ENCODE data around the gene CDC42EP3. TPM values are rescaled to one million over a fixed set of nuclear protein-coding genes. Genes with fewer than 3 reads are reported as not detected.

Gene CDC42EP3
- polyA plus RNA-seq, 2 of the 4 experiments (the other 2 are of a cell fraction), result 23.8 to 39.1 TPM

DNA sequence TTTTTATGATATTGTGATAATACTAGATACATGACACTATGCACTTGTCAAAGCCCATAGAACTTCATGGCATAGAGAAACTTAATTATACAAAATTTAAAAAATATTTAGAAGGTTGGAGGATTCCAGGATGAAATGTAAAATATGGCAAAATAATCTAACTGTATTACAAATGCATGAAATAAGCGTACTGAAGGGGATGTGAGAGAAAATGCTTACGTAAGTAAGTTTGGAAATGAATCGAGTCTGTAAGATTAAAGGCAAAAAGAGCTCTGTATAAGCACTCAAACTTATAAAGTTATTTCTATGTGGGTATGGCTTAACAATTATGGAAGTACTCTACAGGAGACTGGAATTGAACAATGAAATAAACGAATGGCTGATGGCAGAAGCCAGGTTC is 13.4 kb upstream of the CDC42EP3 start:
- CTCF ChIA-PET, result interaction anchor here (0.9 to 1.6 kb wide), 4 partner anchors 8 to 270 kb away, joined by 3 to 7 read pairs (median 3); no protein-coding TSS in a partner anchor
- POLR2A ChIA-PET, result interaction anchor here (0.6 to 0.9 kb wide), 2 partner anchors 12 to 151 kb away, joined by 3 to 7 read pairs; no protein-coding TSS in a partner anchor
- Histone ChIP-seq H3K4me1 (peaks cover 27% of the 10 kb centered on the region), H3K4me3 (no peak overlapping the region), H3K9me3 (no peaks in the 10 kb centered on the region), H3K27ac (no peak overlapping the region), H3K4me2 (no peak overlapping the region)
- ATAC-seq (no peak), DNase-seq (ENCODE audit: low read depth in 1 of 2, low spot score in 1 of 2) (no peak), FAIRE-seq (no peak)
- TF ChIP-seq BHLHE40 (IDR thresholded peaks at IDR 0.05; ENCODE audit: low read depth, low read length), result no peak
- TF ChIP-seq CEBPB (IDR thresholded peaks at IDR 0.05), result no peak
- TF ChIP-seq ZSCAN20 (CRISPR knock-in tag; IDR thresholded peaks at IDR 0.05), result no peak
- TF ChIP-seq TFCP2L1 (CRISPR knock-in tag; IDR thresholded peaks at IDR 0.05), result no peak
- no peak for TF ChIP-seq NFE2L2 (conservative IDR thresholded peaks at IDR 0.05; ENCODE audit: low read length)
- no peak for TF ChIP-seq EHF (CRISPR knock-in tag; IDR thresholded peaks at IDR 0.05)
- no peak for TF ChIP-seq MAFK (IDR thresholded peaks at IDR 0.05; ENCODE audit: partially characterized antibody)
- TF ChIP-seq HOXB5 (CRISPR knock-in tag; IDR thresholded peaks at IDR 0.05), result no peak
- TF ChIP-seq MYC (IDR thresholded peaks at IDR 0.05; ENCODE audit: borderline replicate concordance, low read length), result no peak
- TF ChIP-seq CHD4 (IDR thresholded peaks at IDR 0.05; ENCODE audit: borderline replicate concordance), result no peak
- TF ChIP-seq TP53 (CRISPR knock-in tag; IDR thresholded peaks at IDR 0.05), result no peak
- WGBS (ENCODE audit: missing lambda C conversion rate), result 70% methylated on average over 4 of the region's 4 CpGs

GRCh38 chr2:37683921-37684780 is 12.7 kb upstream of the CDC42EP3 start:
- Histone ChIP-seq H3K4me2 (no peak overlapping the region), H3K9me3 (no peaks in the 10 kb centered on the region), H3K27ac (no peak overlapping the region), H3K4me1 (peaks cover 20% of the 10 kb centered on the region), H3K4me3 (no peak overlapping the region)
- CTCF ChIA-PET, result interaction anchor here (1.4 to 1.6 kb wide), 2 partner anchors 118 to 270 kb away, joined by 3 to 7 read pairs; no protein-coding TSS in a partner anchor
- DNase-seq (ENCODE audit: low read depth in 1 of 2, low spot score in 1 of 2), result no peak
- POLR2A ChIA-PET, result interaction anchor here (0.9 kb wide), 1 partner anchor 12 kb away, joined by 3 read pairs; no protein-coding TSS in a partner anchor
- no peak for FAIRE-seq
- WGBS (ENCODE audit: missing lambda C conversion rate), result 61% methylated on average over 6 of the region's 6 CpGs
- TF ChIP-seq HOXB13 (CRISPR knock-in tag; IDR thresholded peaks at IDR 0.05; ENCODE audit: low read depth) (no peak), CBX2 (IDR thresholded peaks at IDR 0.05; ENCODE audit: borderline replicate concordance, low read depth) (no peak), TP53 (CRISPR knock-in tag; IDR thresholded peaks at IDR 0.05) (no peak), POLR2AphosphoS2 (conservative IDR thresholded peaks at IDR 0.05; ENCODE audit: low read length) (no peak), NFE2L2 (conservative IDR thresholded peaks at IDR 0.05; ENCODE audit: low read length) (no peak), REST (IDR thresholded peaks at IDR 0.05) (no peak), MAZ (IDR thresholded peaks at IDR 0.05; ENCODE audit: borderline replicate concordance, low read depth, low read length) (no peak), HEYL (CRISPR knock-in tag; IDR thresholded peaks at IDR 0.05) (no peak), JUNB (IDR thresholded peaks at IDR 0.05) (no peak), ZSCAN20 (CRISPR knock-in tag; IDR thresholded peaks at IDR 0.05) (no peak), JUN (IDR thresholded peaks at IDR 0.05) (no peak), RCOR1 (IDR thresholded peaks at IDR 0.05; ENCODE audit: low read depth, low read length) (no peak), EHMT2 (IDR thresholded peaks at IDR 0.05; ENCODE audit: low read depth) (no peak), FOSB (CRISPR knock-in tag; IDR thresholded peaks at IDR 0.05) (no peak), HDAC2 (IDR thresholded peaks at IDR 0.05) (no peak), EHF (CRISPR knock-in tag; IDR thresholded peaks at IDR 0.05) (no peak)
- TF ChIP-seq, protein P1, sequence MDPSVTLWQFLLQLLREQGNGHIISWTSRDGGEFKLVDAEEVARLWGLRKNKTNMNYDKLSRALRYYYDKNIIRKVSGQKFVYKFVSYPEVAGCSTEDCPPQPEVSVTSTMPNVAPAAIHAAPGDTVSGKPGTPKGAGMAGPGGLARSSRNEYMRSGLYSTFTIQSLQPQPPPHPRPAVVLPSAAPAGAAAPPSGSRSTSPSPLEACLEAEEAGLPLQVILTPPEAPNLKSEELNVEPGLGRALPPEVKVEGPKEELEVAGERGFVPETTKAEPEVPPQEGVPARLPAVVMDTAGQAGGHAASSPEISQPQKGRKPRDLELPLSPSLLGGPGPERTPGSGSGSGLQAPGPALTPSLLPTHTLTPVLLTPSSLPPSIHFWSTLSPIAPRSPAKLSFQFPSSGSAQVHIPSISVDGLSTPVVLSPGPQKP (IDR thresholded peaks at IDR 0.05; ENCODE audit: low read depth, low read length), result no peak
- no peak for ATAC-seq

Measured in A549 (cell line).